GM21423 (cell line): ENCODE measurements around the gene LEMD3.
"Not testable (repeated sequence)": the region's sequence is repeated elsewhere in the genome, so short reads cannot be mapped to it uniquely, and the experiment has no call there.

Experiments
- ATAC-seq: cut with Tn5 transposase; IDR thresholded peaks from one replicate; pipeline ENCODE4 v1.9.1; 2021; ENCODE audit warnings: mild to moderate bottlenecking, moderate library complexity; ENCODE audit not compliant: unreplicated experiment

The LEMD3 gene

DNA sequence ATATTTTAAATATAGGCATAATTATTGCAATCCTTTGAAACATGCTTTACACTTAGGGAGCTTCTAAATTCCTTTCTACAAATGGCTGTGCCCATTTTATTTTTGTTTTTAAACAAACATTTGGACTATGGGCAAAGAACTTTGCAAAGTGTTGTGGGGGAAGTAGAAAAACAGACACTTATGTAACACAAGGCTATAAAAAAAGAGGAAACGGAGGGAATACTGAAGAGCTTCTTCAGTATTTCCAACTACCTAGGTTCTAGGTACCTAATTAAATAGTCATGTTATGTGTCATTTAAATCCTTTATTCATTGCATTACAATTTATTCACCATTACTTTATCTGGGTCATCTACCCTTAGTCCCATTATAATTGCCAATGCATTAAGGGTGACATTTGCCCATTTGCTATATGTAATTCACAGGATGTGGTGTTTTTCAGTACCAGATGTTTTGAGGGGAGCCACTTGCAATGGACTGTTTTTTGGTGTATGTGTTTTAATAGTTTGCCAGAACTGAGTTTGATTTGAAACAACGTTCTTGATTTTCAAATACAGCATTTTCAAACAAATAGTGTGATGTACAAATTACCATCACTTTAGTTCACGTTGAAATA is 107.6 kb downstream of the LEMD3 start:
- no peak for ATAC-seq

DNA sequence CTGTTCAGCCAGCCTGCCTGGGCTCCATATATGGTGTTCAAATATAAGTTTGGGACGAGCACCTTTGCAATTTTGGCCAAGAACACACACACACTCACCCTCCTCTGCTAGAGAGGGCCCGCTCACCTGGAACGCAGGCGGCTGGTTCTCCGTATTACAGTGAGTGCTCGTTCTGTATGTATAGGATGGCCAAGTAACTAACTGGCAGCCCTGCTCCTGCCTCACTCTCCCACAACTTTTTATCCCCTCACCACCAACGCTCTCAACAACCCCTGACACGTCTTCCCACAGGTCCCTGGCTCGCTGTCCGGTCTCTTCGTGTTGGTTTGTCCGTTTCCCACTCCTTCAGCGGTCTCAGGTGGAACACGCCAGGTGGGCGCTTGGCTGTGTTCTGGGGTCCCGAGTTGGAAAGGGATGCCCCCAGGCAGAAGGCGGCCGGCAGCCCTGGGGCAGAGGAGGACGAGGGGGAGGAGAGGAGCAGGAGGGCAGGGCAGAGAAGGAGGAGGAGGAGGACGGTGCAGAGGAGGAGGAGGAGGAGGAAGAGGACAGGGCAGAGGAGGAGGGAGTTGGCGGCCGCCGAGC is 108.7 kb downstream of the LEMD3 start:
- ATAC-seq = no peak

DNA sequence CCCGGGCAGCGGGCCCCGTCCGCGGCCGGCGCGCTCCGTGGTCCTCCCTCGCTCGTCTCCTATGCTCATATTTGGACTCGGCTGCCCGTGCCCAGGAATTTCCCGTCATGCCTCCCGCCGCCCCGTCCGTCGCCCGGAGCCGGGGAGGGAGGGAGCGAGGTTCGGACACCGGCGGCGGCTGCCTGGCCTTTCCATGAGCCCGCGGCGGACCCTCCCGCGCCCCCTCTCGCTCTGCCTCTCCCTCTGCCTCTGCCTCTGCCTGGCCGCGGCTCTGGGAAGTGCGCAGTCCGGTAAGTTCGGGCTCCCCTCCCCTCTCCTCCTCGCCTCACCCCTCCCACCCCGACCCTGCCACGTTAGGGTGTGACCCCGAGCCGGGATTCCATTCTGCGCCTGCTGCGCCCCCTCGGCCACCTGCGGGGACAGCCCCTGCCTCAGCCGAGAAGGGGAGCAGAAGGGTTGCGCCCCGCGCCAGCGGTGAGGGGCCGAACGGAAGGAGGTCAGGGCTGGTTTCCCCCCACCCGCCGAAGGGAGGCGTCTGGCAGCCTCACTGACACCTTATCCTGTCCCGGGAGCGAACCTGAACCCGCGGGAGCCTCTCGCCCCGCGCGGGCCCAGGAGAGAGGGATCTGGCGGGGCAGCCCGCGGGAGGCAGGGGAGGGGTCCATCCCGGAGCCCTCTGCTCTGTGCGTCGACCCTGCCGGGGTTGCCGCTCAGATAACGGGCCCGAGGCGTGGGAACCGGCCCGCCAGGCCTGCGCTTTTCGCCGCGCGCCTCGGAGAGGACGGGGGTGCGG is 109.4 kb downstream of the LEMD3 start, which contains the start of gene MSRB3:
Gene MSRB3 (plus strand): TSS at position 108 of the 793 bp plus-strand sequence. CDS start 29,897 bp downstream, outside the sequence.
- ATAC-seq = peak; percentile 63

DNA sequence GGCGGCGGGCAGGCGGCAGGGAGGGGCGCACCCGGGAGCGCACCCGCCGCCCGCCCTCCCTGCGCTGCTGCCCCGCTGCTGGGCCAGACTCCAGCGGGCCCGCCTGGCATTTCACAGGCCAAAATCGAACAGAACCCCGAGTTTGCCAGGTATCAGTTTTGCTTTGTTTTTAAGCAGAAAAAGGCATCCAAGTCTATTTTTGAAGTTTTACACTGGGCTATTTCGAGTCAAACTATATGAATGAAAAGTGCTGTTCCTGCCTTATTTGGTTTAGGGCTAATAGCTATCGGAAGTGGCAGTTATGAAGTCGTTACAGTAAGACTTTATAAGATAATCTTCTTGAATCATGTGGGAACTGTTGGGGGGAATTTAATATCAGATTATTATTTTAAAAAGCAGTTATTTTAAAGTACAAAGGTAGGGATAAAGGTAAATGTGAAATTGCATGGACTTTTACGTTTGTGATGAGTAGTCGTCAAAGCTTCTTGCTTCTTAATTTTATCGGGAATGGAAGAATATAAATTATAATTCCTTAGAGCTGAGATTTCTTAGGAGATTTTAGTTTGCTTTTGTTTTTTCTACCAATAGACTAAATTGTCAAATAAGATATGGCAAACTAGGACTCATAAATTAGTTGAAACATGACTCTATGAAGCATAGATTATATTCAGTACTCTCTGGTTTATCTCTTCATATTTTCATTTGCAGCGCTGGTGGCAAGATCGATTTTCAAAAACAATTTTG is 110.2 kb downstream of the LEMD3 start:
- peak; percentile 42 for ATAC-seq

DNA sequence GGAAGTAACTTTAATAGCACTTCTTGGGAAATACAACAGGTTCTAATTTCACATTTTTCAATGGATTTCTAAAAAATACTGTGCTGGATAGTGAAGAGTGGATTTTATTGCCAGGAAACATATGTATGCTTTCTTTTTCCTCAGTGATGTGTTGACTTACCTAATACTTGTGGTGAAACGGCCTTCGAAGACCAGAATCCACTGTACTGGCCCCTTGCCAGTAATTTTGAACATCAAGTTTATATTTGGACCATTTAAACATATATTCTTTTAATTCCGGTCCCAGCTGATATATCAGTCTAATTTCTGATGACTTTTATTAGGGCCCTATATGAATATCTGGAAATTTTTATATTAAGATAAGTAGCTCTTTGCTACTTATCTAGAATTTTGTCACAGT is 110.9 kb downstream of the LEMD3 start:
- no peak for ATAC-seq

DNA sequence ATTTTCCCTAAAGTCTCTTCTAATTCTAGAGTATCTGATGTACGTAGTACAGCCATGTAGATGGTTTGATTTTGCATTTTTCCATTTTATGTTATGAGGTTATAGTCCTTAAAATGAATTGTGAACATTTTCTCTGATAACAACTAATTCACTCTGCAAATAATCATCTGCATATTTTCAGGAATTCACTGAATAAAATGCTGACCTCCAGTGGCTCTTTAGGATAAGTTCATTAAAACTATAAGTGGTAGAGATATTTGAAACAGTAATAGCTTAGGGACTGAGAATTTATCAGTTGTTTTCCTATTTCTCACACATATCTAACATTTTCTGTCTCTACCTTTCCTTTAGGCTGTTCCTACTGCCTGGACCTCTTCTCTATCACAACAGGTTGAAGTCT is 113.5 kb downstream of the LEMD3 start:
- ATAC-seq = no peak

DNA sequence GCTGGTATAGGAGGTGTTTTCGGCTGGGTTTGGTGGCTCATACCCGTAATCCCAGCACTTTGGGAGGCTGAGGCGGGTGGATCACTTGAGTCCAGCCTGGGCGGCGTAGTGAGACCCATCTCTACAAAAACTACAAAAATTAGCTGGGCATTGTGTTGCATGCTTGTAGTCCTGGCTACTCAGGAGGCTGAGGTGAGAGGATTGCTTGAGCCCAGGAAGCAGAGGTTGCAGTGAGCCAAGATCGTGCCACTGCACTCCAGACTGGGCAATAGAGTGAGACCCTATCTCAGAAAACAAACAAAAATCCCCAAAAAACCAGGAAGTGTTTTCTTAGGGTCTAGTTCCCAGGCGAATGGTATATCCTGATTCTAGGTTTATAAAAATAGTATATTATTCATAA is 116.1 kb downstream of the LEMD3 start:
- not testable (repeated sequence) for ATAC-seq

DNA sequence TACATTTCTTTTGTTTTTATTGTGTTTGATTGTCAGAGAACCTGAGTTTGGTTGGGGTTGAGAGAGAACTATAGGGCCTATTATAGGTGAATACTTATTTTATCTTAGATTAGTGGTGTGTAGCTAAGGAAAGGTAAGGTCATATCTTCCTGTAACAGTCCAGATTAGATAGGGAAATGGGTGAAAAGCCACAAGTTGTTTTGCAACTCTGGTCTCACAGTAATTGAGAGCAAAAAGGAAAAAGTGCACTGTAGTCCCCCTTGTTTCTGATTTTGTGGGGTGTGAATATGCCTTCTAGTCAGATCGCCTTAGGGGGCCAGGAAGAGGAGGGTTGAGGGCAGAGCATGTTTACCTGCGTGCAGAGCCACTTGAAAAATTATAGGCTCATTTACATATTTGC is 118.0 kb downstream of the LEMD3 start:
- ATAC-seq = no peak

DNA sequence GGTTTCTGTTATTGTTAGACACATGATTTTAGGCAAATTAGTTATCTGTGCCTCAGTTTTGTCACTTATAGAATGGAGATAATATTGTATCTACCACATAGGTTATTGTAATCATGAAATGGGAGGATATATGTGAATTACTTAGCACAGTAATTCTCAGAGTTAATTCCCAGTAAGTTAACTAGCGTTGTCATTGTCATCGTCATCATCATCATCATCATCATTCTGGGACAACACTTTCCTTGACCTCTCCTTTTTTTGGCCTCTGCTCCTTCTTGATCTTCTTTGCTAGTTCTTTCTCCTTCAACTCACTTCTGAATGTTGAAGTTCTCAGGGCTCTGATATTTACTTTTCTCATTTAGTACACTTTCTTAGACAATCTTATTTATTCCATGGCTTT is 122.9 kb downstream of the LEMD3 start:
- ATAC-seq = no peak

DNA sequence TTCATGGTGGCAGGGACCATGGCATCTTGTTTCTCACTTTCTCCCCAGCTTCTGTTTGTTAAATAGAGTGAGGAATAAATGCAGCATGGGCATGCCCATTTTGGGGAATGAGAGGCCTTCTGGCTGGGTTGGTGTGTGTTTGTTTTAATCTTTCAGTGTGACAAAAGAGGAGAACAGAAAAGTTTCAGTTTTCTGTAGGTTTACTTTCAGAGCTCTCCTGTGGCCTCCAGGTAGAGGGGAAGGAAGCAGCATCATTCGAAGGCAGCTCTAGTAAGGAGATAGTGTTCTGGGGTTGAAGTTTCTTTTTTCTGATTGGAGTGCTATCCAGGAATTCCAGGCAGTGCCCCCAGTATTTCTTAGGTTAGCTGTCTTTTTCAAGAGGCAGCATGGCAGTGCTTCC is 124.4 kb downstream of the LEMD3 start:
- no peak for ATAC-seq

DNA sequence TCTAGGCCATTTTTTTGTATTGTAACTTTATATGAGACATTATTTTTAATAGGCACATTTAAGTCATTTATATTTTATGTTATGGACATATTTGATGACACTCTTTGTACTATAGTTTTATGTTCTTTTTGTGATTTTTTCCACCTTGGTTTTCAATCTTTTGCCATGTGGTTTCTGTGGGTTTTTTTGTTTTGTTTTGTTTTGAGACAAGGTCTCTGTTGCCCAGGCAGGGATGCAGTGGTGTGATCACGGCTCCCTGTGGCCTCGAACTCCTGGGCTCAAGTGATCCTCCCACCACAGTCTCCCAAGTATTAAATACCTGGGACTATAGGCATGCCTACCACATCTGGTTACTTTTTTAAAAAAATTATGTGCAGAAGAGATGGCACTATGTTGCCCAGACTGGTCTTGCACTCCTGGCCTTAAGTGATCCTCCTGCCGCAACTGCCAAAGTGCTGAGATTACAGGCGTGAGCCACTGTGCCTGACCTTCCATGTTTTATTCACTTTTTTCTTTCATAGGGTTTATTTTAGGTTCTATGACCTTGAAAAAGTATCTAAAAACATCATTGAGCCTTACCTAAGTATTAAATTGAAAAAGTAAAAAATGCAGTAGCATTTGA is 125.4 kb downstream of the LEMD3 start:
- no peak for ATAC-seq

DNA sequence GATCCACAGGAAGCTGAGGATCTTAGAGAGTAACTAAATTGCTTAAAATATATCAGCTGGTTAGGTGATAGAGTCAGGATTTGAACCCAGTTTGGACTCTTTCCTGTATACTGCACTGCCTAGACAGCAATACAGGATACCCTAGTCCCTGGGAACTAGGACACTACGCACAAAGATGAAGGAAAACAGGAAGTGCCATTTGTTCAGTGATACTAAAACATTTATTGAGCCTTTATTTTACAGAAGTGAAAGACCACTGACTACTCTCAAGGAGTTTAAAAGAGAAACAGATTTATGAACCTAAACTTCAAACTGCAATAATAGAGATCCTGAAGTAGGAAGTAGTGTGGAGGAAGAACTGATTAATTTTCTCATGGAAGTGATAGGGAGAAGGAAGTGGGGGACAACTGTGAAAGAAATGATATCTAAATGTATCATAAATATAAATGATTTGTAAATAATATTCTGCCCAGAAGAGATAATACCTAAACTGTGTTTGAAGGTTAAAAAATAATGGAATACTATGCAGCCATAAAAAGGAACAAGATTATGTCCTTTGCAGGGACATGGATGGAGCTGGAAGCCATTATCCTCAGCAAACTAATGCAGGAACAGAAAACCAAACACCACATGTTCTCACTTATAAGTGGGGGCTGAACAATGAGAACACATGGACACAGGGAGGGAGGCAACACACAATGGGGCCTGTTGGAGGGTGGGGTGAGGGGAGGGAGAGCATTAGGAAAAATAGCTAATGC is 127.3 kb downstream of the LEMD3 start:
- no peak for ATAC-seq
